IPS-20b (cell line): ENCODE measurements around the gene NECTIN1.

Source experiments
- H3K27ac ChIP-seq: one replicate; pipeline ENCODE4 v1.5.1; 2013; ENCODE audit warnings: low read length
- H3K27me3 ChIP-seq: 2 replicates; pipeline ENCODE4 v1.6.1; 2013; ENCODE audit warnings: mild to moderate bottlenecking, low read length, inconsistent platforms; ENCODE audit not compliant: insufficient read depth
- H3K36me3 ChIP-seq: 2 replicates; pipeline ENCODE4 v1.6.1; 2013; ENCODE audit warnings: low read depth, mild to moderate bottlenecking, inconsistent platforms, low read length, moderate library complexity; ENCODE audit not compliant: insufficient read depth
- H3K4me1 ChIP-seq: 2 replicates; pipeline ENCODE4 v1.6.1; 2013; ENCODE audit warnings: mild to moderate bottlenecking, control low read depth, inconsistent platforms, low read length, moderate library complexity; ENCODE audit not compliant: insufficient read depth
- H3K4me3 ChIP-seq: 2 replicates; pipeline ENCODE4 v1.5.1; 2013; ENCODE audit warnings: mild to moderate bottlenecking, low read length, inconsistent platforms
- H3K9ac ChIP-seq: 2 replicates; pipeline ENCODE4 v1.6.1; 2013; ENCODE audit warnings: low read depth, mild to moderate bottlenecking, inconsistent platforms, low read length, moderate library complexity
- H3K9me3 ChIP-seq: 2 replicates; pipeline ENCODE4 v1.6.1; 2013; ENCODE audit warnings: mild to moderate bottlenecking, low read depth, low read length, inconsistent platforms; ENCODE audit not compliant: insufficient read depth

NECTIN1 gene

DNA sequence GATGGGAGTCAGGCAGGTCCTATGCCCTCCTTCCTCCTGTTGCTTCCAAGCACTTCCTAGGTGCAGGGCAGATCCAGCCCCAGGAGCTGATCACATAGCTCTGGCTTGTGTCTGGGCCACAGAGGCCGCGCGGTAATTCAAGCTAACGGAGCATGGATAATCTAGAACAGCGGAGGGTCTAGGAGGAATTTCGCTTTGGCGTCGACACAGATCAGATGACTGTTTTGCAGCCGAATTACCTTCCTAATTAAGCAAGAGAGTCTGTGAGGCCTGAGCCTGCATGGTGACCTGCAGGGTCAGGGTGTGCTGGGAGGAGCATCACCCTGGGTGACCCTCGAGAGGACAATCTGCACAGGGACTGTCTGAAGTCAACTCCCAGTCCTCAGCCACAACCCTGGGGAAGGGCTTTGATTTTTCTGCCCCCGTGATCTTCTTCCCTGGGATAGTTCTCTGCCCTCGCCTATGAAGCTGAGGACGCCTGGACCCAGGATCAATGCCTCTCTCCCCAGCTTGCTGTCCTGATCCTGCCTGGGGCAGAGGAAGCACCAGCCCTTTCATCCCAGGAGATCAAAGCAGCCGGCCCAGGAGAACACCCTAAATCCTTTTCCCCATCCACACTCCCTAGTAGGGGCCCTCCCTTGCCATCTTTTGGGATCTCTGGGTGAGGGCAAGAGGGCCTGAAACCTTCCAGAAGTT lies 11.0 kb downstream of the NECTIN1 start:
- H3K4me1 ChIP-seq = peaks cover 10% of the 10 kb centered on the region; the same call in 1 of the 2 replicates
- no peak overlapping the region for H3K9ac ChIP-seq
- peaks cover 11% of the 10 kb centered on the region; the same call in 1 of the 2 replicates for H3K36me3 ChIP-seq
- H3K27me3 ChIP-seq = no peaks in the 10 kb centered on the region
- H3K9me3 ChIP-seq = no peaks in the 10 kb centered on the region
- no peak overlapping the region for H3K4me3 ChIP-seq
- no peak overlapping the region for H3K27ac ChIP-seq

DNA sequence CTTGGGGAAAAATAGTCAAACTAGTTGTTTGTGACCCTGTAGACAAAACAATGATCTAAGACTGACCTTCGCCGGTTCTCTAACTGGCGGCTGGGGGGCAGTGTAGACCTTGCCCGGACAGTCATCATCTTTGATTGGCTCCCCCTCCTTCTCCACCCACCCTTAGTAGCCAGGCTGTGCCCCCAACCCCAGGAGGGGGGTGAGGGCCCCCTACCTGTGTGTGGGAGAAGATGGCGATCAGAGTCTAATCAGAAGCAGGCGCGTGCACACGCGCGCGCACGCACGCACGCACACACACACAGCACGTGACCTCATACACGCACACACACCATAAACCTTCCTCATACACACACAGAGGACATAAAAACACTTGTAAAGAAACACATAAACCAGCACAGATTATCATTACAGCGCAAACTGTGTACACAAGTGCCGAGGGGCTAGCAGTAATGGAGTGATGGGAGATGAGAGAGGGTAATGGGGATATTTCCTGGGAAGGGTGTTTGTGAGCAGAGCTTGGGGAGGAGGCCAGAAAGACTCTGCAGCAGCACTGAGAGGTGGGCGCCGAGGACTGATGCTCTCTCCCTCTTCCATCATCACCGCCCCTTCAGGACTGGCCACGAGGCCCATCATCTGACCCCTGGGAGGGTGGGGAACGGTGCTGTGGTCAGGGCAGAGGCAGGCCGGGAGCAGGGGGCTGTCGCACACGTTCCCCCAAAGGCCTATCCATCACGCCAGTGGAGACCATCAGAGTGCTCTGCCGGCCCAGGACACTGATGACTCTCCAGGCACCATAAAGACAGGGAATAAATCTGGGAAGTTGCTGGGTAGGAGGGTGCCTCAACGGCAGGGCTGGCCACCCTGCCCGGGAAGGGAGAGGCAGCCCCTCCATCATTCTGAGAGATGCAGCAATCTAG lies 12.2 kb downstream of the NECTIN1 start:
- no peaks in the 10 kb centered on the region for H3K27me3 ChIP-seq
- H3K9me3 ChIP-seq = no peaks in the 10 kb centered on the region
- H3K4me1 ChIP-seq = peaks cover 6% of the 10 kb centered on the region; the same call in 1 of the 2 replicates
- H3K4me3 ChIP-seq = no peak overlapping the region
- no peak overlapping the region for H3K27ac ChIP-seq
- no peak overlapping the region for H3K9ac ChIP-seq
- H3K36me3 ChIP-seq = peaks cover 11% of the 10 kb centered on the region; the same call in 1 of the 2 replicates

DNA sequence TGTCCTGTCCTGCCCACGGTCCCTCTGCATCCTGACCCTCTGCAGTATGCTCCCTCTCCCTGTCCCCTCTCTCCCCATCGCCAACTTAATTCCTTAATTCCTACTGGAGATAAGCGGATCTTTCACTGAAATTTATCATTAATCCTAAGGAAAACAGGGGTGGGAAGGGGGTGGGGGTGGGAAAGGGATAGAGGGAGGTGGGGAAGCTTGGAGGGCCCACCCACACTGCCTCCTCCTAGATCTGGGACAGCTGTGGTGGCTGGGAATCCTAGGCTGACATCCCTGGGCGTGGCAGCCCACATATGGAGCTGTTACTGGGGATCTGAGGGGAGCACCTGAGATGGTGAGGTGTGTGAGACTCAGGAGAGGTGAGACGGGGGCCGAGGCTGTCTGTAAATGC lies 14.4 kb downstream of the NECTIN1 start:
- Histone ChIP-seq H3K27me3 (no peaks in the 10 kb centered on the region), H3K9me3 (no peaks in the 10 kb centered on the region), H3K36me3 (peaks cover 7% of the 10 kb centered on the region; the same call in 1 of the 2 replicates), H3K4me3 (no peak overlapping the region), H3K4me1 (peaks cover 5% of the 10 kb centered on the region; the same call in 1 of the 2 replicates), H3K27ac (no peak overlapping the region), H3K9ac (no peak overlapping the region)

DNA sequence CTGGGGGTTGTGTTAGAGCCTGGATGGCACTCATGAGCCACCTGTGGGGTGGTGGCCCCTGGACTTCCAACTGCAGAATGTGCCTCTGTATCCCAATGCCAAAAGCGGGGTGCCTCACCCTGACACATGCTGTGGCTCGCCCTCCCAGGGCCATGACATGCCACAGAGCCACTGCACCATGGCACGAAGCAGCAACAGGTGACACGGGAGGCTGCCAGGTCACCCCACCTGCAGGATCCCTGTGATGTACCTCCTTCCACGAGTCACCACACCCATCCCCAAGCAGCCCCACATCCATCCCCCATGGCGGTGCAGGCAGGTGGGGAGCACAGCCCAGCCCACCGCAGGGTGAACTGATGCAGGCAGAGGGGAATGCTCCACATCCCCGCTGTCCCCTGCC lies 14.8 kb downstream of the NECTIN1 start:
- no peaks in the 10 kb centered on the region for H3K9me3 ChIP-seq
- H3K9ac ChIP-seq = no peak overlapping the region
- no peaks in the 10 kb centered on the region for H3K27me3 ChIP-seq
- H3K4me3 ChIP-seq = no peak overlapping the region
- H3K27ac ChIP-seq = no peak overlapping the region
- H3K36me3 ChIP-seq = peaks cover 4% of the 10 kb centered on the region; the same call in 1 of the 2 replicates
- H3K4me1 ChIP-seq = peaks cover 5% of the 10 kb centered on the region; the same call in 1 of the 2 replicates

DNA sequence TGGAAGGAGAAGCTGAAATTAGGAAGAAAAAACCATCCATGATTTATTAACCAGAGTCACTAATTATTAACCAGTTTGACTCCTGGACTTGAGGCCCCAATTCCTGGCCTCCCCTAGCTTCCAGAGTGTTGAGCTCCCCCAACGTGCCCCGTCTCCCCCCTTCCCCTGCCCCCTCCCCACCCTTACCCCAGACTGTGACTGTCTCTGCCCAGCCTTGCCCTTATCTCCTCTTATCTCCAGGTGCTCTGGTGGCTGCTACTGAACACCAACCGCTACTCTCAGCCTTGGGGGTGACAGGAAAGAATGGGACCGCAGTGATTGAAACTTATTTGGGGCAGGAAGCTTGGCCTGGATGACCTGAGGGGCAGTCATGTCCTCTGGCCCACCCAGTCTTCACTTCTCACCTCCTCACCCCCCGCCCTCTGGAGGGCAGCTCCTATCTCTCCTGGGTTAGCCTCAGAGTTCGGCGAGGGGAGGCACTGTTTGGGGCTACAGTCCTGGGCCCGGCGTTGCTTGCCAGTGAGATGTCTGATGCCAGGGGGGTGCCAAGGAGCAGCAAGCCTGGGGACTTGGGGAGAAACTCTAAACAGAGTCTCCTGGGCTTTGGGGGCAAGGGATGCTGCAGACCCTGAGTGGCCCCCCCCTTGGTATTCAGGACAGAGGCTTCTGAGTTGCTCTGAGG lies 15.5 kb downstream of the NECTIN1 start:
- Histone ChIP-seq H3K36me3 (0 out of 2 replicates have a peak, but pooled peaks cover 4% of the 10 kb centered on the region), H3K9me3 (no peaks in the 10 kb centered on the region), H3K27me3 (no peaks in the 10 kb centered on the region), H3K4me1 (peaks cover 5% of the 10 kb centered on the region; the same call in 1 of the 2 replicates), H3K4me3 (no peak overlapping the region), H3K9ac (no peak overlapping the region), H3K27ac (no peak overlapping the region)

DNA sequence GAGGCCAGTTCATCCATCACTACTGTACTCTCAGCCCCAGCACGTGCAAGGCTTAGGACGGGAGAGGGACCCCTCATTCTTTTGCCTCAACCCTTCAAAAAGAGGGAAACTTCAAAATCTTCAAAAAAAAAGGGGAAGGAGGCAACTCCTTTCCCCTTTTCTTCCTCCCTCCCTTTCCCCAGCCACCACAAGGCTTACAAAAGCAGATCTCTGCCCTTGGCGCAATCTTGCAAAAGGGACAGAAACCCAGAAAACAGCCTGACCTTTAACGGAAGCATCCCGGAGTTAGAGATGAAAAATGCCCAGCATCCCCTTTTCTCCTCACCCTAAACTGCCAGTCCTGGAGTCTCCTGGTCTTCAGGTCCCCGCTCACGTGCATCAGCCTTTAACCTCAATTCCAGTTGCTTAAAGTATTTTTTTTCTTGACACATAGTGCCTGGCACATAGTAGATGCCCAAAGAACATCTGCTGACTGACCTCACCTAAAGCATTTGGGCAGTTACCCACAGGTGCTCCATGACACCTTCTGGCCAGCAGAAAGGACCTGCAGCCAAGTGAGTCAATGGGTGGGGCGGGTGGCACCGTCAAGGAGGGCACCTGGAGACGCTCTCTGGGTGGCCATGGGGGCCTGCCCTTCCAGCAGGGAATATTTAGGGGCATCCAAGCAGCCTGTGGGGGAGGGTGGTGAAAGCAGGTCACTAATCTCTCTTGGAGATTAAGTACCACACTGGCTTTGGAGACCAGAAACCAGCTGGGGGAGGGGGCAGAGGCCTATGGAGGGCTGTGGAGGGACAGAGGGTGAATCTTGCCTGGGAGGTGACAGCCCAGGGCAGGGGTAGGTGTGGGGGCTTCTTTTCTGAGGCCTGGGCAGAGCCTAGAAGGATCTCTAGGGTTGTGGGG lies 16.3 kb downstream of the NECTIN1 start:
- Histone ChIP-seq H3K4me3 (no peak overlapping the region), H3K9ac (no peak overlapping the region), H3K27ac (no peak overlapping the region), H3K36me3 (0 out of 2 replicates have a peak, but pooled peaks cover 4% of the 10 kb centered on the region), H3K4me1 (peaks cover 5% of the 10 kb centered on the region; the same call in 1 of the 2 replicates), H3K27me3 (no peaks in the 10 kb centered on the region), H3K9me3 (no peaks in the 10 kb centered on the region)

DNA sequence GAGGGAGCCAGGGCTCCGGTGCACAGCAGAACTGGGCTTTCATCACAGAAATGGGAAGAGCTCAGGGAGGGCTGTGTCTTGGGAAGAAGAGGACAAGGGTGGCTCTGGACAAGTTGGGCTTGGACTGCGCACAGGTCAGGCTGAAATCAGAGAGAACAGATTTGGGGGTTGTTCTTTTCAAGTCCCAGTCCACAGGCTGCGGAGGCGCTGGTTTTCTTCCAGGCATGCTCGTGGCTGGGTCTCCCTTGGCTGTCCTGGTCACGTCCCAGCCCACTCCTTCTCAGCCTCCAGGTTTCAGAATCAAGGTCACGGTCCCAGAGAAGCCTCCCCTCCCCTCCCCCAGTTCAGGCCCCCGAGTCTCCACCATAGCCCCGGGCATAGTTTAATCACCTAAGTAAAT lies 17.0 kb downstream of the NECTIN1 start:
- Histone ChIP-seq H3K36me3 (0 out of 2 replicates have a peak, but pooled peaks cover 4% of the 10 kb centered on the region), H3K4me1 (peaks cover 5% of the 10 kb centered on the region; the same call in 1 of the 2 replicates), H3K27me3 (no peaks in the 10 kb centered on the region), H3K4me3 (no peak overlapping the region), H3K9me3 (no peaks in the 10 kb centered on the region), H3K9ac (no peak overlapping the region), H3K27ac (no peak overlapping the region)

DNA sequence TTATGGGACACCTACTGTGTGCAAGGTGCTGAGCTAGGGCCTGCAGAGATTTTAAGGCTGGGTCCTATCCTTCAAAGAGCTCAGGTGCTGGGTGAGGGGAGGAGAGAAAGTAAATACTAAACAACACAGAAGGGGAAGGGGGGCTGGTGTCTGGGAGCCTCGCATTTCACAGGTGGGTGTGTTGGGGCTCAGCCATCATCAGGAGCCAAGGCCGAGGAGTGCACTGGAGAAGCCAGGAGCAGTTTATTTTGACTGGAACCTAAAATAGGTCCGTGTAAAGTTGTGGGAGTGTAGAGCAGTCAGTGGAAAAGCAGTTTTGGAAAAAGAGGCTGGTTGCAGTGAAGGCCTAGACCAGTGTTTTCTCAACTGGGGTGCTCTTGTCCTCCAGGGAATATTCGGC lies 17.5 kb downstream of the NECTIN1 start:
- Histone ChIP-seq H3K9me3 (no peaks in the 10 kb centered on the region), H3K27ac (no peak overlapping the region), H3K36me3 (0 out of 2 replicates have a peak, but pooled peaks cover 4% of the 10 kb centered on the region), H3K4me3 (no peak overlapping the region), H3K9ac (no peak overlapping the region), H3K27me3 (no peaks in the 10 kb centered on the region), H3K4me1 (peaks cover 5% of the 10 kb centered on the region; the same call in 1 of the 2 replicates)

DNA sequence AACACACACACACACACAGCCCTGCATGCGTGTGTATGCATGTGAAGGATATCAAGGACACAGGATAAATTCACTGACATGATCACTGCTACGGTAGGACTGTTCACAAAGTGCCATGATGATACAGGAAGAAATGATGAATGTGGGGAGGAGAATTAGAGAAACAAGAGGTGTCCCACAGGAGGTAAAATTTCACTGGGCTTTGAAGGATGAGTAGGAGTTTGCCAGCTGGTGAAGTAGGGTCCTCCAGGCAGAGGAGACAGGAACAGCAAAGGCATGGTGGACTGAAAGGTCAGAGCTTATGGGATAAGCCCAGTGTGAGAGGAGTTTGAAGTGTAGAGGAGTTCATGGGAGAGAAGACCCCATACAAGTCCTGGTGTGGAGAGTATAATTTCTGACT lies 18.6 kb downstream of the NECTIN1 start:
- H3K4me1 ChIP-seq = peaks cover 5% of the 10 kb centered on the region; the same call in 1 of the 2 replicates
- H3K4me3 ChIP-seq = no peak overlapping the region
- no peak overlapping the region for H3K27ac ChIP-seq
- 0 out of 2 replicates have a peak, but pooled peaks cover 4% of the 10 kb centered on the region for H3K36me3 ChIP-seq
- no peak overlapping the region for H3K9ac ChIP-seq
- no peaks in the 10 kb centered on the region for H3K9me3 ChIP-seq
- H3K27me3 ChIP-seq = no peaks in the 10 kb centered on the region

DNA sequence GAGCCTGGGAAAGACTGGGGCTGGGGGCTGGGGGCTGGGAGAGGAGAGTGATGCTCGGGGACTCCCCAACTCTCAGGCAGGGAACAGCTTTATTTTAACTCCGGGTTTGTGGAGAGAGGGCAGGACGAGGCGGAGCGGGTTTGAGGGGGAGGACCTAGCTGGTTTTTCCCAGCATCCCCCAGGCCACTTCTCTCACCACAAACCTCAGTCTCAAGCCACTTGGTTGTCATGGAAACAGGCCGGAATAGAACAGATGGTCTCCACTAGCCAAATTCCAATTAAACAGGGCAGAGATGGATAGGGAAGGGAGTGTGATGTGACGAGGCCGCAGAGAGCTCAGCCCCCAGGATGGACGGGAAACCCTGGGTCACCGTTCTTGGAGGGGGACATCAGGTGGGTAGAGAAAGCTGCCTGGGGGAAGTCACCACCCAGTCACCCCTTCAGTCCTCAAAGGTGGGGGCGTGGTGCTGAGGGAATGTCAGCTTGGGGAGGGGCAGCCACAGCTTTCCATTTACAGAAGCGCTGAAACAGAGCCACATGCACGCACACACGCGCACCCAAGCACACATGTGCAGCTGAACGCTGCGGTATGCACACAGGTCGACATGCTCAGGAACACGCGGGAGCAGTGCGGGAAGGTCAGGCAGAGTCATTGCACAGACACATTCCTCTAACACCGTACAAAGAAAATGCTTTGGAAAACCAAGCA lies 19.2 kb downstream of the NECTIN1 start:
- Histone ChIP-seq H3K4me1 (peaks cover 5% of the 10 kb centered on the region; the same call in 1 of the 2 replicates), H3K27ac (no peak overlapping the region), H3K36me3 (peaks cover 10% of the 10 kb centered on the region; the same call in 1 of the 2 replicates), H3K9ac (no peak overlapping the region), H3K9me3 (no peaks in the 10 kb centered on the region), H3K27me3 (no peaks in the 10 kb centered on the region), H3K4me3 (no peak overlapping the region)
